ENCODE data around the gene MEIS3. TPM values are rescaled to one million over a fixed set of nuclear protein-coding genes. Genes with fewer than 3 reads are reported as not detected.
"Not testable (repeated sequence)": the region's sequence is repeated elsewhere in the genome, so short reads cannot be mapped to it uniquely, and the experiment has no call there.

MEIS3 gene
- total and polyA plus RNA-seq, 5 donors from 2014 or later, result 0.13 to 1.0 (median 0.44) TPM; not detected in 2

- peaks cover 8% of the 10 kb centered on the region for H3K27me3 ChIP-seq (ENCODE audit: control insufficient read depth, insufficient read depth, low read length)
- H3K4me3 ChIP-seq (ENCODE audit: low read depth, low read length), result no peak overlapping the region
- peaks cover 60% of the 10 kb centered on the region for H3K27me3 Mint-ChIP-seq
- H3K4me3 Mint-ChIP-seq, result no peak overlapping the region
- no peaks in the 10 kb centered on the region for H3K9me3 ChIP-seq (ENCODE audit: control insufficient read depth in 2 of 2, low read length in 2 of 2)
- H3K27ac ChIP-seq (ENCODE audit: insufficient read depth, low read length, poor library complexity, severe bottlenecking), result no peak overlapping the region
- peaks cover 8% of the 10 kb centered on the region for H3K36me3 Mint-ChIP-seq
- H3K4me1 Mint-ChIP-seq, result peaks cover 4 to 19% (median 8%) of the 10 kb centered on the region in 4 donors
- no peak for DNase-seq
- no peaks in the 10 kb centered on the region for H3K36me3 ChIP-seq (ENCODE audit: control insufficient read depth, insufficient read depth, low read length)
- H3K9me3 Mint-ChIP-seq, result peaks cover 0 to 4% (median 0%) of the 10 kb centered on the region in 7 donors
- ATAC-seq (ENCODE audit: low read depth in 2 of 2), result no peak
- peaks cover 10% of the 10 kb centered on the region for H3K4me1 ChIP-seq (ENCODE audit: control insufficient read depth, insufficient read depth, low read length, poor library complexity, severe bottlenecking)
- H3K27ac Mint-ChIP-seq, result peak overlapping the region in 1 of 3 donors; percentile 58
These were observed 5.4 kb downstream of the MEIS3 start for GRCh38 chr19:47413941-47414340.

GRCh38 chr19:47411696-47412095 is 7.6 kb downstream of the MEIS3 start:
- H3K27me3 Mint-ChIP-seq, result peaks cover 53% of the 10 kb centered on the region
- not testable (repeated sequence) for H3K4me1 Mint-ChIP-seq; H3K27ac ChIP-seq (ENCODE audit: insufficient read depth, low read length, poor library complexity, severe bottlenecking); H3K4me3 Mint-ChIP-seq; H3K27me3 ChIP-seq (ENCODE audit: control insufficient read depth, insufficient read depth, low read length); H3K36me3 ChIP-seq (ENCODE audit: control insufficient read depth, insufficient read depth, low read length); H3K4me3 ChIP-seq (ENCODE audit: low read depth, low read length); H3K36me3 Mint-ChIP-seq; DNase-seq; ATAC-seq (ENCODE audit: low read depth in 2 of 2); H3K9me3 ChIP-seq (ENCODE audit: control insufficient read depth in 2 of 2, low read length in 2 of 2); H3K9me3 Mint-ChIP-seq; H3K4me1 ChIP-seq (ENCODE audit: control insufficient read depth, insufficient read depth, low read length, poor library complexity, severe bottlenecking)
- peak overlapping the region in 1 of 3 donors; percentile 9 for H3K27ac Mint-ChIP-seq

DNA sequence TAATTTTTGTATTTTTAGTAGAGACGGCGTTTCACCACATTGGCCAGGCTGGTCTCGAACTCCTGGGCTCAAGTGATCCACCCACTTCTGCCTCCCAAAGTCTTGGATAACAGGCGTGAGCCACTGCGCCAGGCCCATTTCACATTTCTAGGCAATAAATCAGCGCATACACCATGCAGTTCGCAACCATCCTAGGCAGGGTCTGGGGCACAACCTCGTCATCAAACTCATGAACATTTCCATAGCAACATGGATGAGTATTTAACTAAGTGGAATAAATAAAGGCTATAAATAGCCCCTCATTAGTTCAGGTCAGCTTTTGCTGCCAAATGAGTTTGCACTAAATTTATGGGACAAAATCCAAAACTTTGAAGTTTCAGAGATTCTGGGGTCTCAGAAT is 8.2 kb downstream of the MEIS3 start:
- Histone ChIP-seq H3K36me3 (ENCODE audit: control insufficient read depth, insufficient read depth, low read length) (no peaks in the 10 kb centered on the region), H3K9me3 (ENCODE audit: control insufficient read depth in 2 of 2, low read length in 2 of 2) (no peaks in the 10 kb centered on the region), H3K4me1 (ENCODE audit: control insufficient read depth, insufficient read depth, low read length, poor library complexity, severe bottlenecking) (no peaks in the 10 kb centered on the region), H3K27ac (ENCODE audit: insufficient read depth, low read length, poor library complexity, severe bottlenecking) (no peak overlapping the region), H3K27me3 (ENCODE audit: control insufficient read depth, insufficient read depth, low read length) (peaks cover 3% of the 10 kb centered on the region), H3K4me3 (ENCODE audit: low read depth, low read length) (no peak overlapping the region)
- Mint-ChIP-seq H3K4me1 (no peaks in the 10 kb centered on the region), H3K27ac (peak overlapping the region in 1 of 3 donors; percentile 15), H3K27me3 (peaks cover 52% of the 10 kb centered on the region), H3K4me3 (peak overlapping the region in 1 of 4 donors; percentile 21), H3K36me3 (peaks cover 8% of the 10 kb centered on the region), H3K9me3 (peaks cover 0 to 7% (median 1%) of the 10 kb centered on the region in 7 donors)
- ATAC-seq (ENCODE audit: low read depth in 2 of 2) (no peak), DNase-seq (no peak)

DNA sequence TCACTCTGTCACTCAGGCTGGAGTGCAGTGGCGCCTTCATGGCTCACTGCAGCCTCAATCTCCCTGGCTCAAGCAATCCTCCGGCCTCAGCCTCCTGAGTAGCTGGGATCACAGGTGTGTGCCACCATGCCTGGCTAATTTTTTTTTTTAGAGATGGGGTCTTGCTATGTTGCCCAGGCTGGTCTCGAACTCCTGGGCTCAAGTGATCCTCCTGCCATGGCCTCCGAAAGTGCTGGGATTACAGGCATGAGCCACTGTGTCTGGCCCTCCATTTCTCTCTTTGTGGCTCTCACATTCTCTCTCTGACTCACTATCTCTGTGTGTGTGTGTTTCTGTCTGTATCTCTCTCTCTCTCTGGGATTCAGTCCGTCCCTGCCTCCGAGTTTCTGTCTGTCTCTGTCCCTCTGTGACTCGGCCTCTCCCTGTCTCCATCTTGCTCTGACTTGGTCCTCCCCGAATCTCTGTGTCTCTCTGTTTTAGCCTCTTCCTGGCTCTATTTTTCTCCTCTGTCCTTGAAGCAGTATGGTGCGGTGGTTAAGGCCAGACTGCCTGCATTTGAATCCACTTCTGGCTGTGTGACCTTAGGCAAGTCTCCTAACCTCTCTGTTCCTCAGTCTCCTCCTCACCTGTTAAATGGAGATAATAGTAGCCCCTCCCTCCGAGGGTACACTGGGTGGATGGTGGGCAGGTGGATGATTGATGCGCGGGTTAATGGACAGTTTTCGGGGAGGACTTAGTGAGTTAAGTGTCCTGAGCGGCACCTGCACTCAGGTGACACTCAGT is 11.0 kb downstream of the MEIS3 start:
- Mint-ChIP-seq H3K4me1 (no peaks in the 10 kb centered on the region), H3K27ac (no peak overlapping the region), H3K4me3 (peak overlapping the region in 1 of 4 donors; percentile 33), H3K9me3 (peaks cover 0 to 7% (median 0%) of the 10 kb centered on the region in 7 donors), H3K27me3 (peaks cover 44% of the 10 kb centered on the region), H3K36me3 (peaks cover 8% of the 10 kb centered on the region)
- Histone ChIP-seq H3K4me3 (ENCODE audit: low read depth, low read length) (no peak overlapping the region), H3K9me3 (ENCODE audit: control insufficient read depth in 2 of 2, low read length in 2 of 2) (no peaks in the 10 kb centered on the region), H3K27me3 (ENCODE audit: control insufficient read depth, insufficient read depth, low read length) (peaks cover 2% of the 10 kb centered on the region), H3K36me3 (ENCODE audit: control insufficient read depth, insufficient read depth, low read length) (no peaks in the 10 kb centered on the region), H3K27ac (ENCODE audit: insufficient read depth, low read length, poor library complexity, severe bottlenecking) (no peak overlapping the region), H3K4me1 (ENCODE audit: control insufficient read depth, insufficient read depth, low read length, poor library complexity, severe bottlenecking) (no peaks in the 10 kb centered on the region)
- ATAC-seq (ENCODE audit: low read depth in 2 of 2) (no peak), DNase-seq (no peak)

- H3K9me3 ChIP-seq (ENCODE audit: control insufficient read depth in 2 of 2, low read length in 2 of 2), result no peaks in the 10 kb centered on the region
- peaks cover 0 to 7% (median 0%) of the 10 kb centered on the region in 7 donors for H3K9me3 Mint-ChIP-seq
- no peaks in the 10 kb centered on the region for H3K36me3 ChIP-seq (ENCODE audit: control insufficient read depth, insufficient read depth, low read length)
- DNase-seq, result no peak
- ATAC-seq (ENCODE audit: low read depth in 2 of 2), result no peak
- H3K27ac Mint-ChIP-seq, result no peak overlapping the region
- no peak overlapping the region for H3K4me3 ChIP-seq (ENCODE audit: low read depth, low read length)
- H3K4me3 Mint-ChIP-seq, result no peak overlapping the region
- H3K4me1 Mint-ChIP-seq, result no peaks in the 10 kb centered on the region
- H3K36me3 Mint-ChIP-seq, result peaks cover 8% of the 10 kb centered on the region
- no peaks in the 10 kb centered on the region for H3K4me1 ChIP-seq (ENCODE audit: control insufficient read depth, insufficient read depth, low read length, poor library complexity, severe bottlenecking)
- peaks cover 45% of the 10 kb centered on the region for H3K27me3 Mint-ChIP-seq
- H3K27me3 ChIP-seq (ENCODE audit: control insufficient read depth, insufficient read depth, low read length), result peaks cover 2% of the 10 kb centered on the region
- no peak overlapping the region for H3K27ac ChIP-seq (ENCODE audit: insufficient read depth, low read length, poor library complexity, severe bottlenecking)
These were observed 11.9 kb downstream of the MEIS3 start for GRCh38 chr19:47407417-47407774.

DNA sequence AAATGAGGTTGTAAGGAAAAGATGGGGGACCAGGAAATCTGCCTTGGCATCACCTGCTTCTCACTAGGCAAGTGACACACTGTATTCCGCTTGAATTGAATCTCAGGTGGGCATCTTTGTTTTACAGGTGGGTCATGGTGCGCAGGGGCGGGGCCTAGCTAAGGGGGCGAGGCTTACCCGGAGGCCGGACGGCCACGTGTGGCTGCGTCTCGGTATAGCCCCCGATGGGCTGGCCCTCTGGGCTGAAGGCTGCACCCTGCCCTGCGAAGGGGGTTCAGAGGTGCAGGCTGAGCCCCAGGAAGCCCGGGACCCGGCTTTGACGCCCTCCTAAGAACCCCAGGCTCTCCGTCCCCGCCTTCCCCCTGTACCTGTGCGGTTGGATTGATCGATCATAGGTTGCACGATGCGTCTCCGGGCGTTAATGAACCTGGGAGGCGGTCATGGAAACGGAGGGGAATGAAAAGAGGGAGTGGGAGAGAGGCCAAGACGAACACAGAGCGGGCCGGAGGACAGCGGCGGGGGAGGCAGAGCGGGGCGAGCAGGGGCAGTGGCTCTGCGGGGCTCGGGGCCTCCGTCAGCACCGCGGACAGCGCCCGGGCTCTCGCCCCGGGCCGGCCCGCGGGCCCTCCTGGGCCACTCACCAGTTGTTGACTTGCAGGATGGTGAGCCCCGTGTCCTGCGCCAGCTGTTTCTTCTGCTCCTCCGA is 12.5 kb downstream of the MEIS3 start:
- DNase-seq (no peak), ATAC-seq (ENCODE audit: low read depth in 2 of 2) (no peak)
- Mint-ChIP-seq H3K27me3 (peaks cover 40% of the 10 kb centered on the region), H3K9me3 (peaks cover 0 to 7% (median 0%) of the 10 kb centered on the region in 7 donors), H3K27ac (no peak overlapping the region), H3K36me3 (peaks cover 8% of the 10 kb centered on the region), H3K4me1 (no peaks in the 10 kb centered on the region), H3K4me3 (no peak overlapping the region)
- H3K9me3 ChIP-seq (ENCODE audit: control insufficient read depth in 2 of 2, low read length in 2 of 2), result no peaks in the 10 kb centered on the region
- H3K4me3 ChIP-seq (ENCODE audit: low read depth, low read length), result no peak overlapping the region
- H3K27me3 ChIP-seq (ENCODE audit: control insufficient read depth, insufficient read depth, low read length), result peaks cover 2% of the 10 kb centered on the region
- H3K4me1 ChIP-seq (ENCODE audit: control insufficient read depth, insufficient read depth, low read length, poor library complexity, severe bottlenecking), result no peaks in the 10 kb centered on the region
- no peaks in the 10 kb centered on the region for H3K36me3 ChIP-seq (ENCODE audit: control insufficient read depth, insufficient read depth, low read length)
- H3K27ac ChIP-seq (ENCODE audit: insufficient read depth, low read length, poor library complexity, severe bottlenecking), result no peak overlapping the region

DNA sequence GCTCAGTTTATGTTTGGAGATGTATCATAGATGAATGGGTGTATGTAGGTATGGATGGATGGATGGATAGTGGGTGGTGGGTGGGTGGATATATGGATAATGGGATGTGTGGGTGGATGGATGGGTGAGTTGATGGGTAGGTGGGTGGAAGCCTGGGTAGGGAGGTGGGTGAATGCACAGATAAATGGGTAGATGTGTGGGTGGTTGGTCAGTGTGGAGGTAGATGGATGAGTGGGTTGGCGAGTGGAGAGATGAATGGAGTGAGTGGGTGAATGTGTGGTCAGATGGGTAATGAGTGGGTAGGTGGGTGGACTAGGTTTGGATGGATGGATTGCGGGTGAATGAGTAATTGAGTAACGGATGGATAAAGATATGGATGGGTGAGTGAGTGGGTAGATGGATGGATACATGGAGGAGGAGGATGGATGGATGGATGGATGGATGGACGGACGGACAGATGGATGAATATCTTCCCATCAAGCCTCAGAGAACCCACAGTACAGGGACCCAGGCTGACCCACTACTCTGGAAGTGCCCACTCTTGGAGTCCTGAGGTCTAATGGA is 13.4 kb downstream of the MEIS3 start:
- peaks cover 0 to 7% (median 0%) of the 10 kb centered on the region in 7 donors for H3K9me3 Mint-ChIP-seq
- Histone ChIP-seq H3K4me1 (ENCODE audit: control insufficient read depth, insufficient read depth, low read length, poor library complexity, severe bottlenecking) (no peaks in the 10 kb centered on the region), H3K27ac (ENCODE audit: insufficient read depth, low read length, poor library complexity, severe bottlenecking) (no peak overlapping the region), H3K27me3 (ENCODE audit: control insufficient read depth, insufficient read depth, low read length) (peaks cover 2% of the 10 kb centered on the region), H3K4me3 (ENCODE audit: low read depth, low read length) (no peak overlapping the region), H3K9me3 (ENCODE audit: control insufficient read depth in 2 of 2, low read length in 2 of 2) (no peaks in the 10 kb centered on the region), H3K36me3 (ENCODE audit: control insufficient read depth, insufficient read depth, low read length) (no peaks in the 10 kb centered on the region)
- peaks cover 8% of the 10 kb centered on the region for H3K36me3 Mint-ChIP-seq
- ATAC-seq (ENCODE audit: low read depth in 2 of 2) (no peak), DNase-seq (no peak)
- no peaks in the 10 kb centered on the region for H3K4me1 Mint-ChIP-seq
- H3K4me3 Mint-ChIP-seq, result no peak overlapping the region
- H3K27ac Mint-ChIP-seq, result peak overlapping the region in 1 of 3 donors; percentile 7
- peaks cover 38% of the 10 kb centered on the region for H3K27me3 Mint-ChIP-seq

Measured in CD4-positive, CD25-positive, alpha-beta regulatory T cell (primary cell).